SK-N-SH treated with all-trans-retinoic acid at 6 μM for 48 hours (cell line): Measurements from ENCODE around the gene SRPRB.

ENCODE experiments used
- ATAC-seq: fragments of 200-7000 bp; cut with Tn5 transposase; 3 replicates; pipeline ENCODE4 v1.9.1; 2020; ENCODE audit warnings: mild to moderate bottlenecking, moderate library complexity
- ARNTL ChIP-seq: fragments of 450-650 bp; formaldehyde crosslinking; IDR thresholded peaks from 2 replicates; pipeline ENCODE4 v1.5.0; 2020; ENCODE audit warnings: low read depth, mild to moderate bottlenecking, moderate library complexity, borderline replicate concordance
- CREB5 ChIP-seq: fragments of 250-450 bp; sonication (Bioruptor Pico); IDR thresholded peaks from 2 replicates; pipeline ENCODE4 v1.5.1; 2020; ENCODE audit warnings: low read depth, mild to moderate bottlenecking, moderate library complexity
- CSDC2 ChIP-seq: fragments of 250-450 bp; sonication (Bioruptor Pico); IDR thresholded peaks from 2 replicates; pipeline ENCODE4 v1.5.0; 2020; ENCODE audit warnings: mild to moderate bottlenecking, moderate library complexity
- CSRNP3 ChIP-seq: fragments of 250-450 bp; sonication (Bioruptor Pico); IDR thresholded peaks from 2 replicates; pipeline ENCODE4 v1.5.1; 2021; ENCODE audit warnings: mild to moderate bottlenecking, moderate library complexity
- ESRRG ChIP-seq: fragments of 250-450 bp; sonication (Bioruptor Pico); IDR thresholded peaks from 2 replicates; pipeline ENCODE4 v1.6.1; 2021; ENCODE audit warnings: mild to moderate bottlenecking
- ISL1 ChIP-seq: fragments of 250-450 bp; sonication (Bioruptor Pico); IDR thresholded peaks from 2 replicates; pipeline ENCODE4 v2.1.2; 2022; ENCODE audit warnings: mild to moderate bottlenecking, moderate library complexity
- OSR1 ChIP-seq: fragments of 250-450 bp; sonication (Bioruptor Pico); IDR thresholded peaks from 2 replicates; pipeline ENCODE4 v1.8.0; 2022; ENCODE audit warnings: moderate library complexity, mild to moderate bottlenecking, inconsistent platforms
- PATZ1 ChIP-seq: fragments of 250-450 bp; sonication (Bioruptor Pico); IDR thresholded peaks from 2 replicates; pipeline ENCODE4 v1.8.0; 2020; ENCODE audit warnings: mild to moderate bottlenecking, moderate library complexity, borderline replicate concordance
- POU6F1 ChIP-seq: fragments of 250-450 bp; sonication (Bioruptor Pico); IDR thresholded peaks from 2 replicates; pipeline ENCODE4 v1.8.0; 2021; ENCODE audit warnings: low read depth, mild to moderate bottlenecking, moderate library complexity, borderline replicate concordance
- PPARA ChIP-seq: fragments of 250-450 bp; sonication (Bioruptor Pico); IDR thresholded peaks from 2 replicates; pipeline ENCODE4 v1.5.0; 2020; ENCODE audit warnings: mild to moderate bottlenecking, borderline replicate concordance
- RARB ChIP-seq: fragments of 250-450 bp; sonication (Bioruptor Pico); IDR thresholded peaks from 2 replicates; pipeline ENCODE4 v1.8.0; 2021; ENCODE audit warnings: mild to moderate bottlenecking, moderate library complexity
- SNAI2 ChIP-seq: fragments of 250-450 bp; sonication (Bioruptor Pico); IDR thresholded peaks from 2 replicates; pipeline ENCODE4 v1.5.0; 2020; ENCODE audit warnings: mild to moderate bottlenecking, moderate library complexity
- TCF4 ChIP-seq: fragments of 250-450 bp; sonication (Bioruptor Pico); IDR thresholded peaks from 2 replicates; pipeline ENCODE4 v1.8.0; 2021; ENCODE audit warnings: mild to moderate bottlenecking, moderate library complexity, borderline replicate concordance
- TOX ChIP-seq: fragments of 250-450 bp; sonication (Bioruptor Pico); IDR thresholded peaks from 2 replicates; pipeline ENCODE4 v1.8.0; 2021; ENCODE audit warnings: mild to moderate bottlenecking, moderate library complexity, borderline replicate concordance
- TSHZ2 ChIP-seq: fragments of 250-450 bp; sonication (Bioruptor Pico); IDR thresholded peaks from 2 replicates; pipeline ENCODE4 v1.5.0; 2020; ENCODE audit warnings: mild to moderate bottlenecking, moderate library complexity
- ZC3H10 ChIP-seq: fragments of 250-450 bp; sonication (Bioruptor Pico); IDR thresholded peaks from 2 replicates; pipeline ENCODE4 v1.5.1; 2021; ENCODE audit warnings: mild to moderate bottlenecking, moderate library complexity
- ZFP3 ChIP-seq: fragments of 250-450 bp; sonication (Bioruptor Pico); IDR thresholded peaks from 2 replicates; pipeline ENCODE4 v1.5.0; 2020; ENCODE audit warnings: mild to moderate bottlenecking, moderate library complexity
- ZFP30 ChIP-seq: fragments of 450-650 bp; formaldehyde crosslinking; IDR thresholded peaks from 2 replicates; pipeline ENCODE4 v1.5.0; 2022; ENCODE audit warnings: mild to moderate bottlenecking, moderate library complexity
- ZNF565 ChIP-seq: fragments of 450-650 bp; formaldehyde crosslinking; conservative IDR thresholded peaks from 2 replicates; pipeline ENCODE4 v1.5.0; 2020; ENCODE audit warnings: low read depth, mild to moderate bottlenecking, moderate library complexity
- ZNF70 ChIP-seq: fragments of 450-650 bp; formaldehyde crosslinking; IDR thresholded peaks from 2 replicates; pipeline ENCODE4 v1.5.0; 2020; ENCODE audit warnings: mild to moderate bottlenecking, moderate library complexity
- ZNF8 ChIP-seq: fragments of 450-650 bp; formaldehyde crosslinking; IDR thresholded peaks from 2 replicates; pipeline ENCODE4 v1.5.0; 2020; ENCODE audit warnings: mild to moderate bottlenecking, moderate library complexity

The SRPRB gene

GRCh38 chr3:133843634-133844033 is 38.0 kb downstream of the SRPRB start:
- TF ChIP-seq ESRRG (CRISPR knock-in tag) (no peak), SNAI2 (CRISPR knock-in tag) (no peak), ZNF70 (CRISPR knock-in tag) (no peak), ZC3H10 (no peak), ARNTL (CRISPR knock-in tag) (no peak), CSRNP3 (CRISPR knock-in tag) (no peak), TCF4 (CRISPR knock-in tag) (no peak), ZFP3 (CRISPR knock-in tag) (no peak), POU6F1 (CRISPR knock-in tag) (no peak), CSDC2 (CRISPR knock-in tag) (no peak), TOX (no peak), ZNF565 (CRISPR knock-in tag) (no peak), CREB5 (CRISPR knock-in tag) (no peak), ZNF8 (CRISPR knock-in tag) (no peak)
- ATAC-seq = no peak

- ATAC-seq = no peak
Observed at GRCh38 chr3:133845127-133845526, 39.5 kb downstream of the SRPRB start.

GRCh38 chr3:133849346-133849745 is 43.7 kb downstream of the SRPRB start:
- ATAC-seq = no peak
- TF ChIP-seq ISL1 (CRISPR knock-in tag) (no peak), TCF4 (CRISPR knock-in tag) (no peak), TSHZ2 (CRISPR knock-in tag) (no peak), PPARA (CRISPR knock-in tag) (no peak), ESRRG (CRISPR knock-in tag) (no peak), ZFP3 (CRISPR knock-in tag) (no peak), PATZ1 (no peak), ARNTL (CRISPR knock-in tag) (no peak), CSDC2 (CRISPR knock-in tag) (no peak)

More at GRCh38 chr3:133845127-133845526, 39.5 kb downstream of the SRPRB start:
- TF ChIP-seq ZNF565 (CRISPR knock-in tag) (no peak), ZFP30 (no peak), ZNF70 (CRISPR knock-in tag) (no peak), SNAI2 (CRISPR knock-in tag) (no peak), CSDC2 (CRISPR knock-in tag) (no peak), CSRNP3 (CRISPR knock-in tag) (no peak), PPARA (CRISPR knock-in tag) (no peak), RARB (no peak), OSR1 (CRISPR knock-in tag) (no peak), ZC3H10 (no peak), PATZ1 (no peak)
